Measurements from ENCODE around the gene SIRT7.

The SIRT7 gene

GRCh38 chr17:81885454-81885853, 32.5 kb downstream of the SIRT7 start:
- DNase-seq, result no peak

GRCh38 chr17:81884968-81885367, 33.0 kb downstream of the SIRT7 start:
- no peak for DNase-seq

- DNase-seq, result no peak
Measured at GRCh38 chr17:81884520-81884919, 33.5 kb downstream of the SIRT7 start.

- DNase-seq, result no peak
Measured at GRCh38 chr17:81879121-81879520, 38.9 kb downstream of the SIRT7 start.

- no peak for DNase-seq
Measured at GRCh38 chr17:81878294-81878693, 39.7 kb downstream of the SIRT7 start.

GRCh38 chr17:81877569-81877968, 40.4 kb downstream of the SIRT7 start:
- no peak for DNase-seq

- DNase-seq, result peak; percentile 93
Measured at GRCh38 chr17:81871387-81872230, 46.4 kb downstream of the SIRT7 start.

- DNase-seq, result no peak
Measured at GRCh38 chr17:81870981-81871386, 47.0 kb downstream of the SIRT7 start, which contains the start of gene ARHGDIA. ARHGDIA (minus strand) TSS chr17:81871337; CDS start chr17:81869930, 1,407 bp downstream.

- DNase-seq, result peak; percentile 66
Measured at GRCh38 chr17:81870131-81870980, 47.6 kb downstream of the SIRT7 start.

GRCh38 chr17:81869221-81870130, 48.5 kb downstream of the SIRT7 start:
- peak; percentile 73 for DNase-seq

GRCh38 chr17:81868674-81869220, 49.2 kb downstream of the SIRT7 start:
- peak; percentile 66 for DNase-seq

GRCh38 chr17:81867991-81868673, 49.8 kb downstream of the SIRT7 start:
- no peak for DNase-seq

GRCh38 chr17:81867170-81867990, 50.6 kb downstream of the SIRT7 start:
- DNase-seq, result no peak

GRCh38 chr17:81866440-81867169, 51.4 kb downstream of the SIRT7 start:
- DNase-seq, result no peak

- DNase-seq, result no peak
Measured at GRCh38 chr17:81865733-81866439, 52.1 kb downstream of the SIRT7 start.

- no peak for DNase-seq
Measured at GRCh38 chr17:81865358-81865732, 52.6 kb downstream of the SIRT7 start.

GRCh38 chr17:81863833-81864768, 53.9 kb downstream of the SIRT7 start:
- no peak for DNase-seq

- no peak for DNase-seq
Measured at GRCh38 chr17:81863123-81863675, 54.8 kb downstream of the SIRT7 start.

Data from left hindlimb (tissue), 1 donor.